Hepatocyte (in vitro differentiated cells): ENCODE measurements around the gene LAMB4. TPM values are rescaled to one million over a fixed set of nuclear protein-coding genes. Genes with fewer than 3 reads are reported as not detected.

Source experiments
- DNase-seq: peaks from one replicate; pipeline ENCODE4 v3.0.0-alpha.2; 2016; ENCODE audit warnings: low spot score
- H2AFZ ChIP-seq: fragments of 200-600 bp; sonication (generic); 2 replicates; pipeline ENCODE4 v1.6.0; 2016; ENCODE audit warnings: antibody characterized with exemption, mild to moderate bottlenecking
- H3K27ac ChIP-seq: fragments of 200-600 bp; sonication (generic); 2 replicates; pipeline ENCODE4 v1.5.1; 2016; ENCODE audit warnings: mild to moderate bottlenecking
- H3K27me3 ChIP-seq: fragments of 200-600 bp; sonication (generic); 2 replicates; pipeline ENCODE4 v1.6.1; 2016
- H3K36me3 ChIP-seq: fragments of 200-600 bp; sonication (generic); replicated peaks from 2 replicates; pipeline ENCODE4 v1.5.1; 2016; ENCODE audit warnings: low read depth; ENCODE audit not compliant: insufficient read depth
- H3K4me1 ChIP-seq: fragments of 200-600 bp; sonication (generic); 2 replicates; pipeline ENCODE4 v1.5.1; 2016; ENCODE audit warnings: mild to moderate bottlenecking, moderate library complexity; ENCODE audit not compliant: insufficient read depth
- H3K4me2 ChIP-seq: fragments of 200-600 bp; sonication (generic); 2 replicates; pipeline ENCODE4 v1.6.0; 2016
- H3K4me3 ChIP-seq: fragments of 200-600 bp; sonication (generic); 2 replicates; pipeline ENCODE4 v1.5.1; 2016; ENCODE audit warnings: mild to moderate bottlenecking
- H3K79me2 ChIP-seq: fragments of 200-600 bp; sonication (generic); 2 replicates; pipeline ENCODE4 v1.6.0; 2017; ENCODE audit warnings: mild to moderate bottlenecking
- H3K9me2 ChIP-seq: fragments of 200-600 bp; sonication (generic); replicated peaks from 2 replicates; pipeline ENCODE4 v1.6.0; 2017; ENCODE audit warnings: mild to moderate bottlenecking; ENCODE audit not compliant: insufficient read depth
- H3K9me3 ChIP-seq: fragments of 200-600 bp; sonication (generic); 2 replicates; pipeline ENCODE4 v1.5.1; 2016; ENCODE audit warnings: low read depth, mild to moderate bottlenecking
- H4K20me1 ChIP-seq: fragments of 200-600 bp; sonication (generic); 2 replicates; pipeline ENCODE4 v1.6.0; 2016; ENCODE audit warnings: mild to moderate bottlenecking; ENCODE audit not compliant: insufficient read depth, poor library complexity, severe bottlenecking
- CTCF ChIP-seq: fragments of 200-600 bp; sonication (generic); IDR thresholded peaks from 2 replicates; pipeline ENCODE4 v1.5.1; 2016; ENCODE audit warnings: antibody characterized with exemption, mild to moderate bottlenecking; ENCODE audit not compliant: poor library complexity
- EZH2 ChIP-seq: fragments of 200-600 bp; sonication (generic); IDR thresholded peaks from 2 replicates; pipeline ENCODE4 v1.6.1; 2016; ENCODE audit warnings: antibody characterized with exemption, mild to moderate bottlenecking, borderline replicate concordance
- EZH2phosphoT487 ChIP-seq: fragments of 200-600 bp; sonication (generic); IDR thresholded peaks from one replicate; pipeline ENCODE4 v1.6.1; 2018; ENCODE audit warnings: antibody characterized with exemption, mild to moderate bottlenecking, low read depth, moderate library complexity; ENCODE audit not compliant: unreplicated experiment, severe bottlenecking
- WGBS: methylation state at CpG from one replicate; pipeline ENCODE4 v1.1.6; 2016; ENCODE audit warnings: low lambda C conversion rate; ENCODE audit errors: missing lambda C conversion rate; 5-methylcytosine and 5-hydroxymethylcytosine counted together
- polyA plus RNA-seq: library from polyadenylated mRNA; unstranded; fragments of >200 nt; fragmentation: Nextera tagmentation; extraction: Ambion mirVana; gene quantifications from 2 replicates; pipeline ENCODE4 v1.2.1, GENCODE V29; 2016
- total RNA-seq: library from RNA; depleted of rRNA; stranded (reverse); fragments of >200 nt; gene quantifications from 2 replicates; pipeline ENCODE4 v1.2.3, GENCODE V29; 2014

Gene LAMB4
- total and polyA plus RNA-seq, 2 experiments from 2014 or later = 1.3 to 1.9 TPM

GRCh38 chr7:108165723-108166122, 35.6 kb upstream of the LAMB4 start:
- Histone ChIP-seq H3K9me2 (no peaks in the 10 kb centered on the region), H3K27me3 (no peaks in the 10 kb centered on the region), H3K4me3 (no peak overlapping the region), H2AFZ (no peak overlapping the region), H3K79me2 (no peaks in the 10 kb centered on the region), H3K36me3 (no peaks in the 10 kb centered on the region), H3K27ac (no peak overlapping the region), H3K4me1 (no peaks in the 10 kb centered on the region), H3K9me3 (no peaks in the 10 kb centered on the region), H4K20me1 (no peaks in the 10 kb centered on the region), H3K4me2 (no peak overlapping the region)
- TF ChIP-seq EZH2phosphoT487 = no peak
- TF ChIP-seq EZH2 = no peak
- no peak for TF ChIP-seq CTCF
- no peak for DNase-seq
- WGBS = 88% methylated on average over 2 of the region's 2 CpGs

GRCh38 chr7:108164946-108165345, 34.8 kb upstream of the LAMB4 start:
- no peaks in the 10 kb centered on the region for H3K27me3 ChIP-seq
- H3K4me2 ChIP-seq = no peak overlapping the region
- TF ChIP-seq EZH2 = no peak
- no peak for TF ChIP-seq CTCF
- TF ChIP-seq EZH2phosphoT487 = no peak
- H3K9me3 ChIP-seq = no peaks in the 10 kb centered on the region
- no peaks in the 10 kb centered on the region for H3K9me2 ChIP-seq
- no peak overlapping the region for H3K4me3 ChIP-seq
- no peaks in the 10 kb centered on the region for H3K4me1 ChIP-seq
- H3K79me2 ChIP-seq = no peaks in the 10 kb centered on the region
- no peaks in the 10 kb centered on the region for H4K20me1 ChIP-seq
- H3K27ac ChIP-seq = no peak overlapping the region
- H2AFZ ChIP-seq = no peak overlapping the region
- DNase-seq = no peak
- no peaks in the 10 kb centered on the region for H3K36me3 ChIP-seq
- WGBS = 80% methylated on average over 6 of the region's 6 CpGs

GRCh38 chr7:108164342-108164741, 34.2 kb upstream of the LAMB4 start:
- H4K20me1 ChIP-seq = no peaks in the 10 kb centered on the region
- no peaks in the 10 kb centered on the region for H3K27me3 ChIP-seq
- no peak overlapping the region for H3K4me3 ChIP-seq
- no peaks in the 10 kb centered on the region for H3K9me3 ChIP-seq
- no peaks in the 10 kb centered on the region for H3K4me1 ChIP-seq
- no peaks in the 10 kb centered on the region for H3K36me3 ChIP-seq
- no peak overlapping the region for H3K27ac ChIP-seq
- no peak for DNase-seq
- no peak overlapping the region for H3K4me2 ChIP-seq
- WGBS = 75% methylated on average over 6 of the region's 6 CpGs
- TF ChIP-seq EZH2phosphoT487 = no peak
- no peak for TF ChIP-seq EZH2
- no peak for TF ChIP-seq CTCF
- H3K79me2 ChIP-seq = no peaks in the 10 kb centered on the region
- no peaks in the 10 kb centered on the region for H3K9me2 ChIP-seq
- H2AFZ ChIP-seq = no peak overlapping the region

GRCh38 chr7:108158776-108159175, 28.6 kb upstream of the LAMB4 start:
- H3K9me2 ChIP-seq = no peaks in the 10 kb centered on the region
- TF ChIP-seq EZH2phosphoT487 = no peak
- TF ChIP-seq CTCF = no peak
- TF ChIP-seq EZH2 = no peak
- DNase-seq = no peak
- H3K27ac ChIP-seq = no peak overlapping the region
- no peak overlapping the region for H2AFZ ChIP-seq
- H3K9me3 ChIP-seq = no peaks in the 10 kb centered on the region
- H3K79me2 ChIP-seq = no peaks in the 10 kb centered on the region
- no peaks in the 10 kb centered on the region for H4K20me1 ChIP-seq
- 30% methylated on average over 1 of the region's 1 CpG for WGBS
- no peaks in the 10 kb centered on the region for H3K36me3 ChIP-seq
- H3K4me3 ChIP-seq = no peak overlapping the region
- H3K4me2 ChIP-seq = no peak overlapping the region
- no peaks in the 10 kb centered on the region for H3K4me1 ChIP-seq
- no peaks in the 10 kb centered on the region for H3K27me3 ChIP-seq
